ENCODE data around the gene GRIA1. TPM values are rescaled to one million over a fixed set of nuclear protein-coding genes. Genes with fewer than 3 reads are reported as not detected.

Gene GRIA1
- total and polyA plus RNA-seq, 10 of the 15 experiments (the other 5 are each of a cell fraction or from before 2014, with no cell fraction given): 0.04 to 0.18 (median 0.04) TPM; not detected in 7

DNA sequence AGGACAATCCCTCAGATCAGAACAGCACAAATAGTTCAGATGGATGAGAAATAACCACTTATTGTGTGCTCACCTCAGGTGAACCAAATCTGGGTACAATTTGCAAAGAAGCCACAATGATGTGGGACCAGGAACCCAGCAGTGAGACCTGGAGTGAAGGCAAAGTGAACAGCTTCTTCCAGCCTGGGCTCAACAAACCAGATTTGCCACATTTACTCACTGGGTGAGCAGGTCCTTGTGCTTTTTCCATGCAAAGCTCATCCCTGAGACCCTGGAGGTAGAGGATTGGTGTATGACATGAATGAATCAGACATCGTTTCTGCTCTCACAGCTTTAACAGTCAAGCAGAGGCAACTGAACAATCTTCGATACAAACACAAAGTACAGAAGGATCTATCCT lies 29.1 kb upstream of the GRIA1 start:
- BruUV-seq (replicated peaks): no TSS peak
- Histone ChIP-seq H3K9me3 (replicated peaks; ENCODE audit: control insufficient read depth, insufficient read depth, low read length) (no peaks in the 10 kb centered on the region), H3K4me3 (no peak overlapping the region), H4K20me1 (ENCODE audit: control insufficient read depth, insufficient read depth) (no peaks in the 10 kb centered on the region), H3K79me2 (ENCODE audit: control insufficient read depth, insufficient read depth, low read length) (no peaks in the 10 kb centered on the region), H3K9ac (ENCODE audit: control insufficient read depth, insufficient read depth, low read length) (no peak overlapping the region), H2AFZ (ENCODE audit: control insufficient read depth, low read depth, low read length) (no peak overlapping the region), H3K27me3 (replicated peaks in 1 of 2; ENCODE audit: control insufficient read depth in 2 of 2, insufficient read depth in 2 of 2, low read length in 1 of 2) (no peaks in the 10 kb centered on the region), H3K36me3 (ENCODE audit: control insufficient read depth in 2 of 2, insufficient read depth in 2 of 2, low read length in 1 of 2) (no peaks in the 10 kb centered on the region), H3K27ac (ENCODE audit: control insufficient read depth, insufficient read depth) (no peak overlapping the region), H3K4me2 (ENCODE audit: control insufficient read depth, insufficient read depth) (no peak overlapping the region), H3K4me1 (ENCODE audit: control insufficient read depth, insufficient read depth, low read length) (no peaks in the 10 kb centered on the region)
- ATAC-seq (no peak), DNase-seq (ENCODE audit: low read depth, low spot score) (no peak), FAIRE-seq (no peak)
- intact Hi-C loops (cut with micrococcal nuclease; ENCODE audit: unreplicated experiment) (no loop called here), in situ Hi-C loops (cut with MboI) (no loop called here)
- ChIA-PET POLR2A (no interaction called here), CTCF (interaction anchor here (1.2 to 1.7 kb wide), 2 partner anchors 15 to 18 kb away, joined by 3 read pairs; no protein-coding TSS in a partner anchor), RAD21 (ENCODE audit: unreplicated experiment) (interaction anchor here (1.1 kb wide), 1 partner anchor 15 kb away, joined by 3 read pairs; no protein-coding TSS in a partner anchor), SMC1A (ENCODE audit: uncharacterized antibody, unreplicated experiment) (interaction anchor here (1.2 to 1.4 kb wide), 2 partner anchors 19 to 508 kb away, joined by 3 to 4 read pairs; no protein-coding TSS in a partner anchor)
- TF ChIP-seq JUND (IDR thresholded peaks at IDR 0.05; ENCODE audit: low read depth, low read length): no peak
- TF ChIP-seq SMAD1 (IDR thresholded peaks at IDR 0.05; ENCODE audit: low read depth, partially characterized antibody): no peak
- TF ChIP-seq CREM (IDR thresholded peaks at IDR 0.05; ENCODE audit: low read depth): no peak
- TF ChIP-seq MEF2A (IDR thresholded peaks at IDR 0.05; ENCODE audit: insufficient read depth, low read depth, low read length): no peak
- no peak for TF ChIP-seq RAD51 (IDR thresholded peaks at IDR 0.05)
- TF ChIP-seq MTA3 (IDR thresholded peaks at IDR 0.05; ENCODE audit: borderline replicate concordance, low read length): no peak
- no peak for TF ChIP-seq CHD1 (IDR thresholded peaks at IDR 0.05; ENCODE audit: low read depth, low read length)
- WGBS (ENCODE audit: insufficient coverage, insufficient replicate concordance, low lambda C conversion rate, missing lambda C conversion rate): 6% methylated on average over 2 of the region's 2 CpGs

DNA sequence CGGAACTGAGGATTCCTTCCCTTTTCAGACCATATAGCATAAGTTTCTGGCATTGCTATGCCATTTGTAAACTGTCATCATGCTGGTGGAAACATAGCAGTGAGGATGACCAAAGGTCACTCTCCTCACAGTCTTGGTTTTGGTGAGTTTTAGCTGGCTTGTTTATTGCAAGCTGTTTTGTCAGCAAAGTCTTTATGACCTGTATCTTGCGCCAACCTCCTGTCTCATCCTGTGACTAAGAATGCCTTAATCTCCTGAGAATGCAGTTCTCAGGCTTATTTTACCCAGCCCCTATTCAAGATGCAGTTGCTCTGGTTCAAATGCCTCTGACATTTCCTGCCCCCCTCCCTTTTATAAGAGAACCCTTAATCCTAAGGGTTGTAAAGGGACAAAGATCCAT lies 26.7 kb upstream of the GRIA1 start:
- ChIA-PET POLR2A (no interaction called here), CTCF (interaction anchor here (1.2 to 2.2 kb wide), 2 partner anchors 8 to 15 kb away, joined by 3 to 6 read pairs; no protein-coding TSS in a partner anchor), SMC1A (ENCODE audit: uncharacterized antibody, unreplicated experiment) (interaction anchor here (1.6 to 1.7 kb wide), 2 partner anchors 21 to 32 kb away, joined by 3 to 4 read pairs; no protein-coding TSS in a partner anchor), RAD21 (ENCODE audit: unreplicated experiment) (no interaction called here)
- ATAC-seq (no peak), FAIRE-seq (no peak), DNase-seq (ENCODE audit: low read depth, low spot score) (no peak)
- BruUV-seq (replicated peaks): no TSS peak
- no peaks in the 10 kb centered on the region for H3K79me2 ChIP-seq (ENCODE audit: control insufficient read depth, insufficient read depth, low read length)
- WGBS (ENCODE audit: insufficient coverage, insufficient replicate concordance, low lambda C conversion rate, missing lambda C conversion rate): 65% methylated on average over 2 of the region's 2 CpGs
- H2AFZ ChIP-seq (ENCODE audit: control insufficient read depth, low read depth, low read length): no peak overlapping the region
- TF ChIP-seq MTA2 (IDR thresholded peaks at IDR 0.05; ENCODE audit: low read depth): no peak
- TF ChIP-seq BCL11A (IDR thresholded peaks at IDR 0.05; ENCODE audit: low read depth, low read length): no peak
- no peak for TF ChIP-seq NFXL1 (IDR thresholded peaks at IDR 0.05; ENCODE audit: borderline replicate concordance)
- no peak for TF ChIP-seq NR2C1 (IDR thresholded peaks at IDR 0.05)
- no peak for TF ChIP-seq IKZF1 (conservative IDR thresholded peaks at IDR 0.05)
- no peak overlapping the region for H3K4me3 ChIP-seq
- H3K36me3 ChIP-seq (ENCODE audit: control insufficient read depth in 2 of 2, insufficient read depth in 2 of 2, low read length in 1 of 2): no peaks in the 10 kb centered on the region
- H3K9ac ChIP-seq (ENCODE audit: control insufficient read depth, insufficient read depth, low read length): no peak overlapping the region
- H4K20me1 ChIP-seq (ENCODE audit: control insufficient read depth, insufficient read depth): no peaks in the 10 kb centered on the region
- no peaks in the 10 kb centered on the region for H3K9me3 ChIP-seq (replicated peaks; ENCODE audit: control insufficient read depth, insufficient read depth, low read length)
- H3K4me1 ChIP-seq (ENCODE audit: control insufficient read depth, insufficient read depth, low read length): no peaks in the 10 kb centered on the region
- H3K27me3 ChIP-seq (replicated peaks in 1 of 2; ENCODE audit: control insufficient read depth in 2 of 2, insufficient read depth in 2 of 2, low read length in 1 of 2): no peaks in the 10 kb centered on the region
- no peak overlapping the region for H3K27ac ChIP-seq (ENCODE audit: control insufficient read depth, insufficient read depth)
- no peak overlapping the region for H3K4me2 ChIP-seq (ENCODE audit: control insufficient read depth, insufficient read depth)
- intact Hi-C loops (cut with micrococcal nuclease; ENCODE audit: unreplicated experiment): no loop called here
- in situ Hi-C loops (cut with MboI): no loop called here

Measured in GM12878 (cell line).